Left lung (tissue), 10 donors: ENCODE measurements around the gene ZNF287. TPM values are rescaled to one million over a fixed set of nuclear protein-coding genes. Genes with fewer than 3 reads are reported as not detected.
A peak's percentile ranks its signal among the peaks of the same experiment; 100 is the strongest.
"Not testable (repeated sequence)": the region's sequence is repeated elsewhere in the genome, so short reads cannot be mapped to it uniquely, and the experiment has no call there.

ENCODE experiments used
- ATAC-seq: fragments of 200-7000 bp; cut with Tn5 transposase; one replicate; pipeline ENCODE4 v1.9.1; 2020; ENCODE audit warnings: moderate library complexity
- DNase-seq, 4 donors: peaks; one replicate each; pipeline ENCODE4 v3.0.0-alpha.2; 2013 to 2020
- H3K27ac ChIP-seq, 2 donors: fragments of 200-600 bp; sonication (generic) in 1 of 2; one replicate each; pipeline versions ENCODE4 v1.5.0 to v1.8.0; 2020 to 2021
- H3K27me3 ChIP-seq, 2 donors: fragments of 200-600 bp; sonication (generic) in 1 of 2; one replicate each; pipeline versions ENCODE4 v1.5.0 to v1.8.0; 2020 to 2021
- H3K36me3 ChIP-seq, 2 donors: fragments of 200-600 bp; sonication (generic) in 1 of 2; one replicate each; pipeline versions ENCODE4 v1.5.0 to v1.8.0; 2020 to 2021
- H3K4me1 ChIP-seq, 2 donors: fragments of 200-600 bp; one replicate each; pipeline ENCODE4 v1.8.0; 2021
- H3K4me3 ChIP-seq, 2 donors: fragments of 200-600 bp; sonication (generic) in 1 of 2; one replicate each; pipeline versions ENCODE4 v1.5.0 to v1.8.0; 2020 to 2021; ENCODE audit warnings: mild to moderate bottlenecking in 1 of 2
- H3K9me3 ChIP-seq, 2 donors: fragments of 200-600 bp; sonication (generic) in 1 of 2; one replicate each; pipeline versions ENCODE4 v1.5.0 to v1.8.0; 2020 to 2021
- CTCF ChIP-seq, 2 donors: fragments of 200-600 bp; sonication (generic) in 1 of 2; IDR thresholded peaks; one replicate each; pipeline versions ENCODE4 v1.5.0 to v1.8.0; 2021; ENCODE audit warnings: antibody characterized with exemption in 2 of 2
- intact Hi-C, 2 donors: fragments of 100-400 bp; cut with DNase I; formaldehyde crosslinking; loops; one replicate each; pipeline versions ENCODE4 v1.11.2 to v1.14.2; 2022
- polyA plus RNA-seq, 6 donors: library from polyadenylated mRNA; unstranded; fragments of 120-200 nt; gene quantifications; one replicate each; pipeline ENCODE4 v1.2.1, GENCODE V29; 2013; ENCODE audit not compliant: insufficient read length in 6 of 6
- total RNA-seq, 2 donors: library from RNA; stranded (reverse); fragmentation: NEBNext Ultra II Directional; extraction: Animal tissue kit (Norgen Biotek cat#: 25700); gene quantifications; one replicate each; pipeline ENCODE4 v1.2.1, GENCODE V29; 2021
- donor health status: DM: no; HTN: yes; CAD: no.
- donor health status: DM: no; HTN: no; CAD: no.

ZNF287 gene
- total and polyA plus RNA-seq, 8 donors: 3.4 to 10.0 (median 8.4) TPM

- intact Hi-C loops: loop anchor here in 1 of 2 donors (10.0 kb wide), 1 partner anchor 75 kb away; no protein-coding TSS in a partner anchor
- no peak for ATAC-seq
- Histone ChIP-seq H3K36me3 (no peaks in the 10 kb centered on the region), H3K9me3 (no peaks in the 10 kb centered on the region), H3K27me3 (peaks cover 4 to 22% of the 10 kb centered on the region in 2 donors), H3K4me1 (no peaks in the 10 kb centered on the region), H3K27ac (no peak overlapping the region), H3K4me3 (no peak overlapping the region)
- DNase-seq: no peak
- TF ChIP-seq CTCF (IDR thresholded peaks at IDR 0.05): no peak
Measured at GRCh38 chr17:16529906-16530305, 39.1 kb downstream of the ZNF287 start.

DNA sequence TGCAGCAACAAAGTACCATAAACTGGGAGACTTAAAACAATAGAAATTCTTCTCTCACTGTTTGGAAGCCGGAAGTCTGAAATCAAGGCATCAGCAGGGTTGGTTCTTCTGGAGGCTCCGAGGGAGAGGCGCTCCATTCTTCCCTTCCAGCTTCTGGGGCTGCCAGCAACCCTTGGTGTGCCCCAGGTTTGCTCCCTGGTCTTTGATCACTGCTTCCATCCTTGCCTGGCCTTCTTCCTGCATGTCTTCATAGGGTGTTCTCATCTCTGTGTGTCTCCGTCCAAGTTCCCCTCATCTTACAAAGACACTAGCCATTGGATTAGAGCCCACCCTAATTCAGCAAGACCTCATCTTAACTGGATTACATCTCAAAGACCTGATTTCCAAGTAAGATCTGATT lies 41.7 kb downstream of the ZNF287 start:
- DNase-seq: no peak
- ATAC-seq: no peak
- TF ChIP-seq CTCF (IDR thresholded peaks at IDR 0.05): no peak
- Histone ChIP-seq H3K27ac (no peak overlapping the region), H3K9me3 (no peaks in the 10 kb centered on the region), H3K36me3 (no peaks in the 10 kb centered on the region), H3K4me3 (no peak overlapping the region), H3K27me3 (peaks cover 4 to 15% of the 10 kb centered on the region in 2 donors), H3K4me1 (no peaks in the 10 kb centered on the region)
- intact Hi-C loops: loop anchor here in 1 of 2 donors (10.0 kb wide), 1 partner anchor 72 kb away; no protein-coding TSS in a partner anchor

GRCh38 chr17:16525556-16525955 lies 43.4 kb downstream of the ZNF287 start:
- H3K27me3 ChIP-seq, ATAC-seq, H3K27ac ChIP-seq, H3K9me3 ChIP-seq, H3K4me3 ChIP-seq, DNase-seq, H3K4me1 ChIP-seq, H3K36me3 ChIP-seq: not testable (repeated sequence)
- intact Hi-C loops: loop anchor here in 1 of 2 donors (10.0 kb wide), 1 partner anchor 71 kb away; no protein-coding TSS in a partner anchor

GRCh38 chr17:16521070-16521727 lies 47.8 kb downstream of the ZNF287 start:
- no peaks in the 10 kb centered on the region for H3K9me3 ChIP-seq
- intact Hi-C loops: loop anchor here (2.0 to 10.0 kb wide), 2 partner anchors 66 to 68 kb away; no protein-coding TSS in a partner anchor

DNA sequence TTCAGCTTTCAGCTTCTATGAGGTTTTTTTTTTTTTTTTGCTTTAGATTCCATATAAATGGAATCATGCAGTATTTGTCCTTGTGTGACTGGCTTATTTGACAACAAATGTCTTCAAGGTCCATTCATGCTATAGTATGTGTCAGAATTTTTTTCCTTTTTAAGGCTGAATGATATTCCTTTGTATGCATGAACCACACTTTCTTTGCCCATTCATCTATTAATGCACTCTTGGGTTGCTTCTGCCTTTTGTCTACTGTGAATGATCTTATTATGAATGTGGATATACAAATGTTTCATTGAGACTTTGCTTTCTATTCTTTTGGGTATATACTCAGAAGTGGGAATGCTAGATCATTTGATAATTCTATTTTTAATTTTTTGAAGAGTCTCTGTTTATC lies 50.0 kb downstream of the ZNF287 start:
- ATAC-seq: no peak
- intact Hi-C loops: no loop called here
- no peaks in the 10 kb centered on the region for H3K9me3 ChIP-seq
- peaks cover 0 to 46% of the 10 kb centered on the region in 2 donors for H3K27me3 ChIP-seq
- no peak for TF ChIP-seq CTCF (IDR thresholded peaks at IDR 0.05)
- H3K4me3 ChIP-seq: no peak overlapping the region
- peaks cover 2 to 20% of the 10 kb centered on the region in 2 donors for H3K4me1 ChIP-seq
- no peak overlapping the region for H3K27ac ChIP-seq
- no peaks in the 10 kb centered on the region for H3K36me3 ChIP-seq
- no peak for DNase-seq

More at GRCh38 chr17:16521070-16521727, 47.8 kb downstream of the ZNF287 start:
- Histone ChIP-seq H3K27ac (no peak overlapping the region), H3K27me3 (peaks cover 0 to 29% of the 10 kb centered on the region in 2 donors), H3K4me3 (no peak overlapping the region), H3K36me3 (no peaks in the 10 kb centered on the region), H3K4me1 (peaks cover 2 to 7% of the 10 kb centered on the region in 2 donors)
- peak; percentile 78 to 92 for TF ChIP-seq CTCF (IDR thresholded peaks at IDR 0.05)
- ATAC-seq: peak; percentile 98
- peak in 3 of 4 donors; percentile 78 to 93 (median 81) for DNase-seq
